Measurements from ENCODE around the gene CA4.
"Not testable (repeated sequence)": the region's sequence is repeated elsewhere in the genome, so short reads cannot be mapped to it uniquely, and the experiment has no call there.

CA4 gene

GRCh38 chr17:60178180-60178579 lies 28.4 kb downstream of the CA4 start:
- not testable (repeated sequence) for DNase-seq

- not testable (repeated sequence) for DNase-seq
Measured at GRCh38 chr17:60180380-60180779, 30.6 kb downstream of the CA4 start.

GRCh38 chr17:60186372-60186771 lies 36.6 kb downstream of the CA4 start:
- DNase-seq: not testable (repeated sequence)

- DNase-seq: not testable (repeated sequence)
Measured at GRCh38 chr17:60186846-60187745, 37.3 kb downstream of the CA4 start.

GRCh38 chr17:60188759-60189158 lies 39.0 kb downstream of the CA4 start:
- no peak for DNase-seq

GRCh38 chr17:60190032-60190431 lies 40.3 kb downstream of the CA4 start:
- DNase-seq: not testable (repeated sequence)

GRCh38 chr17:60193032-60193431 lies 43.3 kb downstream of the CA4 start:
- DNase-seq: not testable (repeated sequence)

GRCh38 chr17:60193482-60193881 lies 43.7 kb downstream of the CA4 start:
- no peak for DNase-seq

- not testable (repeated sequence) for DNase-seq
Measured at GRCh38 chr17:60194141-60194540, 44.4 kb downstream of the CA4 start.

- not testable (repeated sequence) for DNase-seq
Measured at GRCh38 chr17:60198630-60199029, 48.9 kb downstream of the CA4 start.

- not testable (repeated sequence) for DNase-seq
Measured at GRCh38 chr17:60205782-60206181, 56.0 kb downstream of the CA4 start.

- DNase-seq: not testable (repeated sequence)
Measured at GRCh38 chr17:60208302-60208701, 58.5 kb downstream of the CA4 start.
